ENCODE results near the gene SHISA9. TPM values are rescaled to one million over a fixed set of nuclear protein-coding genes. Genes with fewer than 3 reads are reported as not detected.

Gene SHISA9
- total RNA-seq, 2 donors from 2014 or later, result 1.8 to 4.6 TPM

GRCh38 chr16:13234999-13235398, 333.6 kb downstream of the SHISA9 start:
- ATAC-seq (no peak), DNase-seq (no peak)
- no peaks in the 10 kb centered on the region for H3K36me3 ChIP-seq (replicated peaks in 1 of 2; ENCODE audit: insufficient read depth in 1 of 2, low read depth in 2 of 2)
- 78 to 82% methylated on average over 14 to 17 of the region's 17 CpGs for WGBS, 2 donors
- no peak for TF ChIP-seq POLR2A (IDR thresholded peaks at IDR 0.05)
- TF ChIP-seq, protein P1, sequence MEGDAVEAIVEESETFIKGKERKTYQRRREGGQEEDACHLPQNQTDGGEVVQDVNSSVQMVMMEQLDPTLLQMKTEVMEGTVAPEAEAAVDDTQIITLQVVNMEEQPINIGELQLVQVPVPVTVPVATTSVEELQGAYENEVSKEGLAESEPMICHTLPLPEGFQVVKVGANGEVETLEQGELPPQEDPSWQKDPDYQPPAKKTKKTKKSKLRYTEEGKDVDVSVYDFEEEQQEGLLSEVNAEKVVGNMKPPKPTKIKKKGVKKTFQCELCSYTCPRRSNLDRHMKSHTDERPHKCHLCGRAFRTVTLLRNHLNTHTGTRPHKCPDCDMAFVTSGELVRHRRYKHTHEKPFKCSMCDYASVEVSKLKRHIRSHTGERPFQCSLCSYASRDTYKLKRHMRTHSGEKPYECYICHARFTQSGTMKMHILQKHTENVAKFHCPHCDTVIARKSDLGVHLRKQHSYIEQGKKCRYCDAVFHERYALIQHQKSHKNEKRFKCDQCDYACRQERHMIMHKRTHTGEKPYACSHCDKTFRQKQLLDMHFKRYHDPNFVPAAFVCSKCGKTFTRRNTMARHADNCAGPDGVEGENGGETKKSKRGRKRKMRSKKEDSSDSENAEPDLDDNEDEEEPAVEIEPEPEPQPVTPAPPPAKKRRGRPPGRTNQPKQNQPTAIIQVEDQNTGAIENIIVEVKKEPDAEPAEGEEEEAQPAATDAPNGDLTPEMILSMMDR (IDR thresholded peaks at IDR 0.05), result no peak
- no peaks in the 10 kb centered on the region for H3K4me1 ChIP-seq
- no peaks in the 10 kb centered on the region for H3K27me3 ChIP-seq
- no peak overlapping the region for H3K4me3 ChIP-seq
- intact Hi-C loops (cut with DNase I), result no loop called here
- H3K27ac ChIP-seq, result no peak overlapping the region
- H3K9me3 ChIP-seq, result no peaks in the 10 kb centered on the region

GRCh38 chr16:13236308-13236707, 334.9 kb downstream of the SHISA9 start:
- no peak for TF ChIP-seq POLR2A (IDR thresholded peaks at IDR 0.05)
- TF ChIP-seq, protein P1 (IDR thresholded peaks at IDR 0.05), result no peak
- no peak overlapping the region for H3K4me3 ChIP-seq
- no peaks in the 10 kb centered on the region for H3K36me3 ChIP-seq (replicated peaks in 1 of 2; ENCODE audit: insufficient read depth in 1 of 2, low read depth in 2 of 2)
- no peaks in the 10 kb centered on the region for H3K4me1 ChIP-seq
- no peaks in the 10 kb centered on the region for H3K9me3 ChIP-seq
- WGBS, 2 donors, result 95 to 96% methylated on average over 6 of the region's 6 CpGs
- ATAC-seq (no peak), DNase-seq (no peak)
- H3K27ac ChIP-seq, result no peak overlapping the region
- intact Hi-C loops (cut with DNase I), result no loop called here
- H3K27me3 ChIP-seq, result no peaks in the 10 kb centered on the region

DNA sequence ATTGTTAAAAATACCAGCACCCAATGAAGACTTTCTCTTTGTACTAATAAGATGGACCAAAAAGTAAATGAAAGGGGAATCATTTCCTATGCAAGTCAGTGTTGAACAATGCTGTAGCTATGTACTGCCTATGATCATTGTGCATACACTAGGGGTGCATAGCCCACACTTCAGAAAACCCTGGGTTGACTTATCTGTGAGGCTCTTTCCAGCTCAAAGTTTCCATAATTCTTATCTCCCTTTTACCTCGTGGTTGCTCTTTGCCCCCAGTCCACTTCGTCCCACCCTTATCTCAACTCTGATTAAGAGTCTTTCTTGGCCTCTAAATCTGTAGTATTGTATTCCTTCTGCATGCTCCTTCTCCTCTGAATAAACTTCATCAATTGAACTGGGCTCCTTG, 336.8 kb downstream of the SHISA9 start:
- no peaks in the 10 kb centered on the region for H3K27me3 ChIP-seq
- WGBS, 2 donors, result 7 to 14% methylated on average over 2 of the region's 2 CpGs
- intact Hi-C loops (cut with DNase I), result no loop called here
- no peak overlapping the region for H3K4me3 ChIP-seq
- H3K36me3 ChIP-seq (replicated peaks in 1 of 2; ENCODE audit: insufficient read depth in 1 of 2, low read depth in 2 of 2), result no peaks in the 10 kb centered on the region
- no peak overlapping the region for H3K27ac ChIP-seq
- TF ChIP-seq, protein P1 (IDR thresholded peaks at IDR 0.05), result no peak
- no peak for TF ChIP-seq POLR2A (IDR thresholded peaks at IDR 0.05)
- H3K9me3 ChIP-seq, result no peaks in the 10 kb centered on the region
- DNase-seq, result no peak
- ATAC-seq, result no peak
- H3K4me1 ChIP-seq, result no peaks in the 10 kb centered on the region

GRCh38 chr16:13242201-13242600, 340.8 kb downstream of the SHISA9 start:
- Histone ChIP-seq H3K9me3 (no peaks in the 10 kb centered on the region), H3K36me3 (replicated peaks in 1 of 2; ENCODE audit: insufficient read depth in 1 of 2, low read depth in 2 of 2) (no peaks in the 10 kb centered on the region), H3K27ac (no peak overlapping the region), H3K4me3 (no peak overlapping the region), H3K27me3 (no peaks in the 10 kb centered on the region), H3K4me1 (no peaks in the 10 kb centered on the region)
- WGBS, 2 donors, result 55 to 59% methylated on average over 3 of the region's 3 CpGs
- TF ChIP-seq POLR2A (IDR thresholded peaks at IDR 0.05), result no peak
- TF ChIP-seq, protein P1 (IDR thresholded peaks at IDR 0.05), result no peak
- intact Hi-C loops (cut with DNase I), result no loop called here
- no peak for DNase-seq
- no peak for ATAC-seq

- no peak for DNase-seq
These were observed 343.4 kb downstream of the SHISA9 start for GRCh38 chr16:13244770-13245169.

More at GRCh38 chr16:13244770-13245169, 343.4 kb downstream of the SHISA9 start:
- Histone ChIP-seq H3K9me3 (no peaks in the 10 kb centered on the region), H3K4me3 (no peak overlapping the region), H3K27me3 (no peaks in the 10 kb centered on the region), H3K4me1 (no peaks in the 10 kb centered on the region), H3K36me3 (replicated peaks in 1 of 2; ENCODE audit: insufficient read depth in 1 of 2, low read depth in 2 of 2) (no peaks in the 10 kb centered on the region), H3K27ac (no peak overlapping the region)
- intact Hi-C loops (cut with DNase I), result no loop called here
- 63 to 82% methylated on average over 5 of the region's 5 CpGs for WGBS, 2 donors
- no peak for TF ChIP-seq POLR2A (IDR thresholded peaks at IDR 0.05)
- ATAC-seq, result no peak
